Heart left ventricle (tissue), 13 donors: ENCODE results near the gene OSBPL10.

Experiments used
- POLR2A ChIP-seq, 2 donors: fragments of 450-650 bp; IDR thresholded peaks; one replicate each; pipeline ENCODE4 v1.6.1; 2017; ENCODE audit warnings: antibody characterized with exemption in 2 of 2, mild to moderate bottlenecking in 2 of 2, moderate library complexity in 2 of 2
- TF ChIP-seq, protein P1 (sequence below), 12 donors: fragments of 200-600 bp; sonication (generic) in 4 of 12; IDR thresholded peaks; one replicate each; pipeline versions ENCODE4 v1.5.0 to v1.8.0; 2018 to 2022; ENCODE audit warnings: antibody characterized with exemption in 12 of 12, mild to moderate bottlenecking in 5 of 12
- donor health status: ischemic (EF 13 %, LVEDD 7.1; RV severe dilation, severe dysfunction).
- donor health status: DM: no; HTN: yes; CAD: no.
- donor health status: DM: no; HTN: no; CAD: no.
- donor health status: ischemic (EF 25% LVEDD 6.9; RV normal size, moderate dysfunction).
- donor health status: ischemic (EF 25% LVEDD 5.7; RV mildly dilated, moderate dysfunction).
- donor health status: ischemic (EF 35%, LVEDD 5.7; RV mildly dilated, moderate dysfunction).
- donor health status: nonischemic (EF 11% LVEDD 7.7; RV severe dilation, severe dysfunction).
- donor health status: DM: yes; HTN: yes; CAD: no.
- donor health status: PGD.
- donor health status: ischemic (EF 29% LVEDD 5.4; RV normal size, mild dysfunction).
- donor health status: nonischemic (EF 23%, LVEDD 6.1; RV moderate dilation, normal function).

GRCh38 chr3:31918179-31919150, 62.6 kb downstream of the OSBPL10 start:
- no peak for TF ChIP-seq POLR2A (IDR thresholded peaks at IDR 0.05)
- TF ChIP-seq, protein P1, sequence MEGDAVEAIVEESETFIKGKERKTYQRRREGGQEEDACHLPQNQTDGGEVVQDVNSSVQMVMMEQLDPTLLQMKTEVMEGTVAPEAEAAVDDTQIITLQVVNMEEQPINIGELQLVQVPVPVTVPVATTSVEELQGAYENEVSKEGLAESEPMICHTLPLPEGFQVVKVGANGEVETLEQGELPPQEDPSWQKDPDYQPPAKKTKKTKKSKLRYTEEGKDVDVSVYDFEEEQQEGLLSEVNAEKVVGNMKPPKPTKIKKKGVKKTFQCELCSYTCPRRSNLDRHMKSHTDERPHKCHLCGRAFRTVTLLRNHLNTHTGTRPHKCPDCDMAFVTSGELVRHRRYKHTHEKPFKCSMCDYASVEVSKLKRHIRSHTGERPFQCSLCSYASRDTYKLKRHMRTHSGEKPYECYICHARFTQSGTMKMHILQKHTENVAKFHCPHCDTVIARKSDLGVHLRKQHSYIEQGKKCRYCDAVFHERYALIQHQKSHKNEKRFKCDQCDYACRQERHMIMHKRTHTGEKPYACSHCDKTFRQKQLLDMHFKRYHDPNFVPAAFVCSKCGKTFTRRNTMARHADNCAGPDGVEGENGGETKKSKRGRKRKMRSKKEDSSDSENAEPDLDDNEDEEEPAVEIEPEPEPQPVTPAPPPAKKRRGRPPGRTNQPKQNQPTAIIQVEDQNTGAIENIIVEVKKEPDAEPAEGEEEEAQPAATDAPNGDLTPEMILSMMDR (IDR thresholded peaks at IDR 0.05) = no peak
